ENCODE measurements around the gene OR5T3.
"Not testable (repeated sequence)": the region's sequence is repeated elsewhere in the genome, so short reads cannot be mapped to it uniquely, and the experiment has no call there.

OR5T3 gene

DNA sequence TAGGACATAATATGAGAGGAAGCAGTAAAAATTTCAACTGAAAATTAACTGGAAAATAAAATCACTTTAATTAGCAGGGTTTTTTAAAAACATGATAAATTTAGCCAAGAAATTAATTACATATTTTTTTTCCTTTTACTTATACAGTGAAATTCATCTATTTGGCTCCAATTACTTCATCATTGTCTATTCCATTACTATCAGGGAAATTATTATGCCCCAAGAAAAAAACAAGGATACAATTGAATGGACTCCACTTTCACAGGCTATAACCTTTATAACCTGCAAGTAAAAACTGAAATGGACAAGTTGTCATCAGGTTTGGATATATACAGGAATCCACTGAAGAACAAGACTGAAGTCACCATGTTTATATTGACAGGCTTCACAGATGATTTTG lies at the start of gene OR5T3:
TSS of gene OR5T3 (plus strand) at position 301 of the 400 bp plus-strand sequence. CDS start at position 301, 0 bp downstream.
- no peak for DNase-seq (ENCODE audit: low read depth)

DNA sequence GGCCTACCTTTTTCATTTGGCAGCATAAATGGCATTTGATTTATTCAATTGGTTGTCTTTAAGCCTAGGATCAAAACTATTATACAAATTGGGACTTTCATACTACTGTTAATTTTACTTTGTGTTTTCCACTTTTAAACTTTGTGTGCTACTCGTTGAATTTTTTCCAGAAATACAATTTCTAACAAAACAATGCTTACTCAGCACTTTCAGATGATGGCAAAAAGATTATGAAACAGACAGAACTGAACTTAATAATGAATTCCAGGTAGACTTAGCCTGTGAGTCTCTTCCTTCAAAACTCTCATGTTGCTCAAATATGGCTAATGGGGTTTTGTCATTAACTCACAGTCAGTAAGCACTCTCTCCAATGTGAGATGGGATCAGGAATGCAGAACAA lies 44.3 kb upstream of the OR5T3 start:
- DNase-seq (ENCODE audit: low read depth), result no peak

DNA sequence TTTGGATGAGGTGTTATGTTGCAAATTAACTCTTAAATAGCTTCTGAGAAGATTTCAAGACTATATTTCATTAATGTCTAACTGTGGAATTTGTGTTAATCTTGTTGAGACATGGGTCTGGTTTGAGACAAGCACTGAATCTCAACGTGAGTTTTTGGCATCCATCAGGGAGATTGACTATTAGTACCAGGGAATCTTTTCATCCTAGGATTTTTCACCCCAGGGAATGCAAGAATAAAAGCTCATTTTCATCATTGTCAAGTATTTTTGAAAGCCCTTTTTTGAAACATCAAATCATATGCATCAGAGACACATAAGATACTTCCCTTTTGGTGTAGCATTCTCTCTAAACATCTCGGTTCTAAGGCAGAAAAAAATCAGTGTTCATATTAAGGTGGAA lies 37.5 kb upstream of the OR5T3 start:
- no peak for DNase-seq (ENCODE audit: low read depth)

DNA sequence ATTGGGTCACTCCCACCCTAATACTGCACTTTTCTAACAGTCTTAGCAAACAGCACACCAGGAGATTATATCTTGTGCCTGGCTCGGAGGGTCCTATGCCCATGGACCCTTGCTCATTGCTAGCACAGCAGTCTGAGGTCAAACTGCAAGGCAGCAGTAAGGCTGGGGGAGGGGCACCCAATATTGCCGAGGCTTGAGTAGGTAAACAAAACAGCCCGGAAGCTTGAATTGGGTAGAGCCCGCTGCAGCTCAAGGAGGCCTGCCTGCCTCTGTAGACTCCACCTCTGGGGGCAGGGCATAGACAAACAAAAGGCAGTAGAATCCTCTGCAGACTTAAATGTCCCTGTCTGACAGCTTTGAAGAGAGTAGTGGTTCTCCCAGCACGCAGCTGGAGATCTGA lies 32.3 kb upstream of the OR5T3 start:
- not testable (repeated sequence) for DNase-seq (ENCODE audit: low read depth)

DNA sequence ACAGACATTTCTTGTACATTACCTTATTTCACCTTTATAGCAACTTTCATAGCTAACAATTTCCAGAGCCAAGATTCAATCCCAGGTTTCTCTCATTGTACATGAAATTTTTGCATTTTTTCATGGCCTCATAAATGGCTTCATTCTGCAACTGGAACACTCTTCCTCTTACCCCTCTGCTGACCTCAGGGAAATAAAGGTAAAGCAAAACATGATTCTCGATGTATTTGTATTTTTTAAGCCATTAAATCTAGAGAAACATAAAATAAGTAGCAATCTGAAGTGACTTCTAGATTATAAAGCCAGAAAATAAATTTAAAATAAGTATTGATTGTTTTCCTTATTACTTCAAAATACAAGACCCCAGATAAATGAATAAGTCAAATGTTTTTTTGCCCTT lies 17.9 kb upstream of the OR5T3 start, which contains the start of gene OR5T2:
TSS of gene OR5T2 (minus strand) at position 101 of the 400 bp plus-strand sequence. CDS start 1,193 bp downstream, outside the sequence.
- no peak for DNase-seq (ENCODE audit: low read depth)

DNA sequence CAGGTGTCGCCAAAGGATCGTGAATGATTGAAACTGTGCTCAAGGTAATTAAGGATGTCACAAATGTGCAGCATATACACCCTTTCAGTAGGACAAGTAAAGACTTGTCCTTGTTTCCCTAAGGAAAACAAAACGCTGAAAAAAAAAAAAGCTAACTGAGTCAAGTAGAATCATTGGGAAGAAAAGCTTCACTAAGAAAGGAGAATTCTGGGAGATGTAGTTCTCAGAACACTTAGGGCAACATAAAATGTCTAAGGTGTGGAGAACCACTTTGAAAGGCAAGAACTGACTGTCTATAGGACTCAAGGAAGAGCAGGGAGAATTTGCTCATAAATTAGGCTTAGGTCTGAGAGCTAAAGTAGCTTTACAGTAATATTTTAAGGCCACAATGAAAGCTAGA lies 19.0 kb downstream of the OR5T3 start:
- no peak for DNase-seq (ENCODE audit: low read depth)

DNA sequence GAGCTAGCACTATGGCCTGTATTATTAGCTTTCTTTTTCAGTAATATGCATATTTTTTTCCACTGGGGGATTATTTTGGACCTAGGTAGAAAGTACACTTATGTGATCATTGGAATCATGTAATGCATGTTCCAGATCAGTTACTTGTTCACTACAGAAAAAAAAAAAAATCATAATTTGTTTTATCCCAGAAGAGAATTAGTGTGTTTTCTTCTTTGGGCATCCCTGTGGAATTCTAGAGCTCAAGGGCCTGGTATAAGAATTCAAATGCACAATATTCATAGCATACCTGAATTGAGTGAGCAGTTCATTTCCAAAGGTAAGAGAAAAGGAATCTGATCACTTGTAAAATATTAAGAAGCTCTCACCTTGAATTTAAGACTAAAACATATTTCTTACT lies 21.8 kb downstream of the OR5T3 start, which contains the start of gene OR5T1:
TSS of gene OR5T1 (plus strand) at position 301 of the 400 bp plus-strand sequence. CDS start 1,485 bp downstream, outside the sequence.
- DNase-seq (ENCODE audit: low read depth), result no peak

DNA sequence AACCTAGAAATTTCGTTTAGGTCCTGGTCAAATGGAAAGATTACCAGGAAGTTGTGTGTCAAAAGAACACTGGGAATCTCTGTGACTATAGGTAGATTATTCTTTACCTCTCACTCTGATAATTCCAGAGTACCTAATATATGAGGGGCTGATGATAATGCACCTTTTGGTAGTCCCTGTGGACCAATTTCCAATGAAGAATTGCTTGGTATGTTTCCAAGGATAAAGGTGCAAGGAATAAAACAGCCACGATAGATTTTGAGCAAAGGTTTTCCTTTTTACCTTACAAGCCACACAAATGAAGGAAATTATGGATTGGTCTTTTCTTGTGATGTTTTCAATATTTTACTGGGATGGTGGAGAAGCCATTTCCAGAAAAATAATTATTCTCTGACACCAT lies 40.1 kb downstream of the OR5T3 start, which contains the start of gene OR8H1:
TSS of gene OR8H1 (minus strand) at position 101 of the 400 bp plus-strand sequence. CDS start 1,192 bp downstream, outside the sequence.
- no peak for DNase-seq (ENCODE audit: low read depth)

DNA sequence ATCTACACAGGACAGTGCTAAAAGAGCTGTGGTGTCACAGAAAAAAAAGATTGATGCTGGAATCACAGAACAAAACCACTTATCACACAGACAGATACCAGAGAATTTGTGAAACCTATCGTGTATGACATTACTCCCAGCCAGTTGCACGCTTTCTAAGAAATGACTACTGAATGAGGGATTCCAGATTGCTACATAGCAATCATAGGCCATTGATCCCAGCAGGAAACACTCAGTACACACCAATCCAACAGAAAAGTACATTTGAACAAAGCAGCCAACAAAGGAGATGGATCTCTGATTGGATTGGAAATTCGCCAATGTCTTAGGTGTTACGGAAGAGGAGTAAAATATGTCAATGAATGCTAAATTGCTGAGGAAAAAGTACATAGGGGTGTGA lies 44.8 kb downstream of the OR5T3 start:
- no peak for DNase-seq (ENCODE audit: low read depth)

Data from stimulated activated CD8-positive, alpha-beta memory T cell treated with anti-CD3 and anti-CD28 coated beads, Interleukin-12 subunit alpha, Interleukin-12 subunit beta, amount 100 ng/mL, for 1 hour (primary cell).